Ishikawa (cell line): ENCODE results near the gene NUP85.

Source experiments
- CEBPB ChIP-seq: IDR thresholded peaks from 2 replicates; pipeline ENCODE4 v1.6.1; 2012
- CREB1 ChIP-seq: IDR thresholded peaks from 2 replicates; pipeline ENCODE4 v1.6.1; 2012; ENCODE audit warnings: low read depth
- EGR1 ChIP-seq: IDR thresholded peaks from 2 replicates; pipeline ENCODE4 v1.6.1; 2012
- EP300 ChIP-seq: IDR thresholded peaks from 2 replicates; pipeline ENCODE4 v1.6.1; 2012; ENCODE audit warnings: borderline replicate concordance
- FOXM1 ChIP-seq: IDR thresholded peaks from 2 replicates; pipeline ENCODE4 v1.6.1; 2012; ENCODE audit warnings: low read depth, borderline replicate concordance
- NFIC ChIP-seq: IDR thresholded peaks from 2 replicates; pipeline ENCODE4 v1.6.1; 2012
- RAD21 ChIP-seq: IDR thresholded peaks from 2 replicates; pipeline ENCODE4 v1.6.1; 2012; ENCODE audit warnings: low read depth
- TAF1 ChIP-seq: IDR thresholded peaks from 2 replicates; pipeline ENCODE4 v1.6.1; 2012; ENCODE audit warnings: low read depth, mild to moderate bottlenecking
- TCF12 ChIP-seq: IDR thresholded peaks from 2 replicates; pipeline ENCODE4 v1.6.1; 2012; ENCODE audit warnings: low read depth
- TEAD4 ChIP-seq: IDR thresholded peaks from 2 replicates; pipeline ENCODE4 v1.6.1; 2012
- YY1 ChIP-seq: IDR thresholded peaks from 2 replicates; pipeline ENCODE4 v1.6.1; 2012; ENCODE audit warnings: low read depth
- ZBTB7A ChIP-seq: IDR thresholded peaks from 2 replicates; pipeline ENCODE4 v1.6.1; 2012; ENCODE audit warnings: low read depth
- TF ChIP-seq, protein P1 (sequence below): IDR thresholded peaks from 2 replicates; pipeline ENCODE4 v1.6.1; 2012; ENCODE audit warnings: low read depth, mild to moderate bottlenecking
- TF ChIP-seq, protein P2 (sequence below): IDR thresholded peaks from 2 replicates; pipeline ENCODE4 v1.6.1; 2012
- TF ChIP-seq, protein P3 (sequence below): IDR thresholded peaks from 2 replicates; pipeline ENCODE4 v1.6.1; 2012

NUP85 gene

DNA sequence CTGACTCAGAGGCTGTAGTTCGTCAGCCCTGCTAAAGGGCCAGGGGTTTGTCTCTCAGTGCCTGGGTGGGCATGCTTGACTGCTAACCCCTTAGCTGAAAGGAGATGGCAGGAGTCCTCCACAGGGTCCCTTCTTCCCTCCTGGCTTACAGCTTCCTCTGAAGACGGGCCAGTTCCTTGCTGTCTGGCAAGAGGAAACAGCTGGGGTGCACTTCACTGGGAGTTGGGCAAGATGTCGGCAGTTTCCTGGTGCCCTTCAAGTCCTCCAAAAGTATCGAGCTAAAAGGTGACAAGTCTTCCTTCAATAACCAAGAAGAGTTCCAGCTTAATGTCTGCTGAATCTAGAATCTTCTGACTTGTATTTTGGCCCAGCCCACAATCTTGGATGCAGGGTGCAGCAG is 23.4 kb downstream of the NUP85 start:
- TF ChIP-seq EGR1 (no peak), TCF12 (no peak), TEAD4 (no peak), EP300 (no peak), NFIC (no peak), CREB1 (no peak), YY1 (no peak), TAF1 (no peak), CEBPB (no peak), RAD21 (no peak), ZBTB7A (no peak), FOXM1 (no peak)
- TF ChIP-seq, protein P1, sequence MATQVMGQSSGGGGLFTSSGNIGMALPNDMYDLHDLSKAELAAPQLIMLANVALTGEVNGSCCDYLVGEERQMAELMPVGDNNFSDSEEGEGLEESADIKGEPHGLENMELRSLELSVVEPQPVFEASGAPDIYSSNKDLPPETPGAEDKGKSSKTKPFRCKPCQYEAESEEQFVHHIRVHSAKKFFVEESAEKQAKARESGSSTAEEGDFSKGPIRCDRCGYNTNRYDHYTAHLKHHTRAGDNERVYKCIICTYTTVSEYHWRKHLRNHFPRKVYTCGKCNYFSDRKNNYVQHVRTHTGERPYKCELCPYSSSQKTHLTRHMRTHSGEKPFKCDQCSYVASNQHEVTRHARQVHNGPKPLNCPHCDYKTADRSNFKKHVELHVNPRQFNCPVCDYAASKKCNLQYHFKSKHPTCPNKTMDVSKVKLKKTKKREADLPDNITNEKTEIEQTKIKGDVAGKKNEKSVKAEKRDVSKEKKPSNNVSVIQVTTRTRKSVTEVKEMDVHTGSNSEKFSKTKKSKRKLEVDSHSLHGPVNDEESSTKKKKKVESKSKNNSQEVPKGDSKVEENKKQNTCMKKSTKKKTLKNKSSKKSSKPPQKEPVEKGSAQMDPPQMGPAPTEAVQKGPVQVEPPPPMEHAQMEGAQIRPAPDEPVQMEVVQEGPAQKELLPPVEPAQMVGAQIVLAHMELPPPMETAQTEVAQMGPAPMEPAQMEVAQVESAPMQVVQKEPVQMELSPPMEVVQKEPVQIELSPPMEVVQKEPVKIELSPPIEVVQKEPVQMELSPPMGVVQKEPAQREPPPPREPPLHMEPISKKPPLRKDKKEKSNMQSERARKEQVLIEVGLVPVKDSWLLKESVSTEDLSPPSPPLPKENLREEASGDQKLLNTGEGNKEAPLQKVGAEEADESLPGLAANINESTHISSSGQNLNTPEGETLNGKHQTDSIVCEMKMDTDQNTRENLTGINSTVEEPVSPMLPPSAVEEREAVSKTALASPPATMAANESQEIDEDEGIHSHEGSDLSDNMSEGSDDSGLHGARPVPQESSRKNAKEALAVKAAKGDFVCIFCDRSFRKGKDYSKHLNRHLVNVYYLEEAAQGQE: no peak
- TF ChIP-seq, protein P2, sequence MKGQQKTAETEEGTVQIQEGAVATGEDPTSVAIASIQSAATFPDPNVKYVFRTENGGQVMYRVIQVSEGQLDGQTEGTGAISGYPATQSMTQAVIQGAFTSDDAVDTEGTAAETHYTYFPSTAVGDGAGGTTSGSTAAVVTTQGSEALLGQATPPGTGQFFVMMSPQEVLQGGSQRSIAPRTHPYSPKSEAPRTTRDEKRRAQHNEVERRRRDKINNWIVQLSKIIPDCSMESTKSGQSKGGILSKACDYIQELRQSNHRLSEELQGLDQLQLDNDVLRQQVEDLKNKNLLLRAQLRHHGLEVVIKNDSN: no peak
- TF ChIP-seq, protein P3, sequence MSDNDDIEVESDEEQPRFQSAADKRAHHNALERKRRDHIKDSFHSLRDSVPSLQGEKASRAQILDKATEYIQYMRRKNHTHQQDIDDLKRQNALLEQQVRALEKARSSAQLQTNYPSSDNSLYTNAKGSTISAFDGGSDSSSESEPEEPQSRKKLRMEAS: no peak

DNA sequence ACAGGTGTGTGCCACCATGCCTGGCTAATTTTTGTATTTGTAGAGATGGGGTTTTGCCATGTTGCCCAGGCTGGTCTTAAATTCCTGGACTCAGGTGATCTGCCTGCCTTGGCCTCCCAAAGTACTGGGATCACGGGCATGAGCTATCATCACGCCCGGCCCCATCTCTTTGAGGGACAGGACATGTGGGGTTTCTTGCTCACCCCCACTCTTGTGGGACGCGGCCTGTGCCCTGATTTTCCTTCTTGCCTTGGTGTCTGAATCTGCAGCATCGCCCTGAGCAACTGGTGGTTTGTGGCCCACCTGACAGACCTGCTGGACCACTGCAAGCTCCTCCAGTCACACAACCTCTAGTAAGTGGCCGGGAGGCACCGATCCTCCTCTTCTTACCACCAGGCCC is 25.6 kb downstream of the NUP85 start:
- no peak for TF ChIP-seq YY1

DNA sequence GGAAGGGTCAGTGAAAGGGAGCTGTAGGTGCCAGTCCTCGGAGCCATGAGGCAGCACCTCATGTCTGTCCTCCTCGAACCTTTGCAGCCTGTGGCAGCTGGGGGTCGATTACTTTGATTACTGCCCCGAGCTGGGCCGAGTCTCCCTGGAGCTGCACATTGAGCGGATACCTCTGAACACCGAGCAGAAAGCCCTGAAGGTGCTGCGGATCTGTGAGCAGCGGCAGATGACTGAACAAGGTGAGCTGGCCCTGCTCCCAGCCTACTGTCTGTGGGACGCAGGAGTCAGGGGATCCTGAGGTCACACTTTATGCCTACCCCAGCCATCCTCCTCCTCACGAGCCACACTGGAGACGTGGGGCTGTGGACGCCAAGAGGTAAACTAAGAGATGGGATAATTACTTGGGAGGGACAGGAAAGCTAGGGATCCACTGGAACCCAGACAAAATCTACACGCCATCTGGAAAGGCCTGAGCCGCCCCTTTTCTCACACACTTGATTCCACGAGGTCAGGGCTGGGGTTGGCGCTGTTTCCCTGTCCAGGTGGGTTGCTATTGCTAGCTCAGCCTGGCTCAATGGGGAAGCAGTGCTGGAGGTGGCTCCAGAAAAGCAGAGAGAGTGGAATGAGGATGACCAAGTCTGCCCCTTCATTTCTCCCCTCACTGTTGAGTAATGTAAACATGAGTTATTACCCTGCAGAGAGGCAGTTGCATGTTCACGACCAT is 26.4 kb downstream of the NUP85 start:
- TF ChIP-seq CREB1 (no peak), YY1 (no peak), RAD21 (no peak), EP300 (no peak), FOXM1 (no peak), ZBTB7A (no peak), TCF12 (no peak), NFIC (no peak), TEAD4 (no peak), TAF1 (no peak), CEBPB (no peak), EGR1 (no peak)
- TF ChIP-seq, protein P3: no peak
- TF ChIP-seq, protein P1: no peak
- TF ChIP-seq, protein P2: no peak

DNA sequence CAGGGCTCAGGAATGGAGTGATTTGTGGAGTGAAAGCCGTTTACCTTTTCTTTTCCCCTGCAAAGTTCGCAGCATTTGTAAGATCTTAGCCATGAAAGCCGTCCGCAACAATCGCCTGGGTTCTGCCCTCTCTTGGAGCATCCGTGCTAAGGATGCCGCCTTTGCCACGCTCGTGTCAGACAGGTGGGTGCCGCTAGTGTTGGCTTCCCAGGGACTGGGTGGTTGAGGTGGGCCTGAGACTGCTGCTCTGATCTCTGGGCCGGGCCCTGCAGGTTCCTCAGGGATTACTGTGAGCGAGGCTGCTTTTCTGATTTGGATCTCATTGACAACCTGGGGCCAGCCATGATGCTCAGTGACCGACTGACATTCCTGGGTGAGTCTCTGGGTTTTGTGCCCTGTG is 27.3 kb downstream of the NUP85 start:
- TF ChIP-seq NFIC: no peak
- TF ChIP-seq CEBPB: no peak
- no peak for TF ChIP-seq YY1
- TF ChIP-seq TCF12: no peak
- TF ChIP-seq, protein P3: no peak
- TF ChIP-seq TAF1: no peak
- no peak for TF ChIP-seq RAD21
- TF ChIP-seq CREB1: no peak
- TF ChIP-seq, protein P2: no peak
- TF ChIP-seq EGR1: no peak
- TF ChIP-seq TEAD4: no peak
- no peak for TF ChIP-seq FOXM1
- TF ChIP-seq EP300: no peak
- TF ChIP-seq, protein P1: no peak
- TF ChIP-seq ZBTB7A: no peak
